ENCODE data around the gene HOXB2. TPM values are rescaled to one million over a fixed set of nuclear protein-coding genes. Genes with fewer than 3 reads are reported as not detected.

Gene HOXB2
- total RNA-seq, 1 donor from 2014 or later, result 15.2 TPM

- H3K27me3 Mint-ChIP-seq, result peaks cover 99% of the 10 kb centered on the region
- no peaks in the 10 kb centered on the region for H3K9me3 Mint-ChIP-seq (ENCODE audit: low read depth)
- peak overlapping the region; percentile 36 for H3K4me3 Mint-ChIP-seq (ENCODE audit: low read depth)
- H3K36me3 Mint-ChIP-seq (ENCODE audit: insufficient read depth), result peaks cover 1% of the 10 kb centered on the region
- peak overlapping the region; percentile 43 for H3K27ac Mint-ChIP-seq
- no peak for DNase-seq (ENCODE audit: low spot score, unreplicated experiment)
- peaks cover 2% of the 10 kb centered on the region for H3K4me1 Mint-ChIP-seq (ENCODE audit: low read depth)
- TF ChIP-seq CTCF (IDR thresholded peaks at IDR 0.05; ENCODE audit: unreplicated experiment), result no peak
These were observed 46.5 kb upstream of the HOXB2 start for GRCh38 chr17:48591255-48592056.

GRCh38 chr17:48590607-48591161, 45.8 kb upstream of the HOXB2 start:
- Mint-ChIP-seq H3K27me3 (peaks cover 100% of the 10 kb centered on the region), H3K4me1 (ENCODE audit: low read depth) (peaks cover 3% of the 10 kb centered on the region), H3K9me3 (ENCODE audit: low read depth) (no peaks in the 10 kb centered on the region), H3K4me3 (ENCODE audit: low read depth) (peak overlapping the region; percentile 63), H3K36me3 (ENCODE audit: insufficient read depth) (peaks cover 1% of the 10 kb centered on the region), H3K27ac (peak overlapping the region; percentile 79)
- DNase-seq (ENCODE audit: low spot score, unreplicated experiment), result no peak
- no peak for TF ChIP-seq CTCF (IDR thresholded peaks at IDR 0.05; ENCODE audit: unreplicated experiment)

- Mint-ChIP-seq H3K9me3 (ENCODE audit: low read depth) (no peaks in the 10 kb centered on the region), H3K36me3 (ENCODE audit: insufficient read depth) (peaks cover 1% of the 10 kb centered on the region), H3K27me3 (peaks cover 100% of the 10 kb centered on the region), H3K4me3 (ENCODE audit: low read depth) (peak within 1 kb of the TSS; percentile 63), H3K4me1 (ENCODE audit: low read depth) (peaks cover 4% of the 10 kb centered on the region), H3K27ac (peak within 1 kb of the TSS; percentile 79)
- TF ChIP-seq CTCF (IDR thresholded peaks at IDR 0.05; ENCODE audit: unreplicated experiment), result no peak
- DNase-seq (ENCODE audit: low spot score, unreplicated experiment), result no peak
These were observed 45.1 kb upstream of the HOXB2 start, which contains the start of gene HOXB3 for GRCh38 chr17:48589831-48590606. Gene HOXB3, minus strand, starts transcription at chr17:48590241. Its CDS starts 37,767 bp downstream, at chr17:48552474.

- H3K27ac Mint-ChIP-seq, result peak overlapping the region; percentile 79
- H3K4me3 Mint-ChIP-seq (ENCODE audit: low read depth), result peak overlapping the region; percentile 61
- no peaks in the 10 kb centered on the region for H3K9me3 Mint-ChIP-seq (ENCODE audit: low read depth)
- no peak for DNase-seq (ENCODE audit: low spot score, unreplicated experiment)
- peaks cover 1% of the 10 kb centered on the region for H3K36me3 Mint-ChIP-seq (ENCODE audit: insufficient read depth)
- H3K27me3 Mint-ChIP-seq, result peaks cover 100% of the 10 kb centered on the region
- H3K4me1 Mint-ChIP-seq (ENCODE audit: low read depth), result peaks cover 4% of the 10 kb centered on the region
- no peak for TF ChIP-seq CTCF (IDR thresholded peaks at IDR 0.05; ENCODE audit: unreplicated experiment)
These were observed 44.3 kb upstream of the HOXB2 start for GRCh38 chr17:48589060-48589830.

Measured in progenitor cell of endocrine pancreas (in vitro differentiated cells).